ENCODE data around the gene PCSK4. TPM values are rescaled to one million over a fixed set of nuclear protein-coding genes. Genes with fewer than 3 reads are reported as not detected.

Gene PCSK4
- total and polyA plus RNA-seq, 2 donors (not counting 3 experiments of a cell fraction or from before 2014, with no cell fraction given), result 1.2 to 1.7 TPM

DNA sequence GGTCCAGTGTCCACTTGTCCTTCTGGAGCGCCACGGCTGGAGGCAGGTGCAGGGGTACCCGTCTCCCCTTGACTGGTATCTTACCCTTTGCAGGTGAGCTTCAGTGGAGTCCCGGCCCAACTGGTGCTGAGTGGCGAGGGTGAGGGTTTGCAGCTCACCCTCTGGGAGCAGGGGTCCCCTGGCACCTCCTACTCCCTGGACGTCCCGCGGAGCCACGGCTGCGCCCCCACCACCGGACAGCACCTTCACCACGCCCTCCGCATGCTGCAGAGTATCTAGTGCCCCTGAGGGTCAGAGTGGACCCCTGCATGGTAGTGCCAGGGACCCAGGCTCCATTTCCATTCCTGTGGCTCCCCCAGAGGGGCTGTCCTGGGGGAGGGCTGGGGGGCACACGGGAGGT is 44.8 kb upstream of the PCSK4 start:
- no peaks in the 10 kb centered on the region for H3K4me1 ChIP-seq (ENCODE audit: control insufficient read depth, extremely low read depth, insufficient read depth, low read length)
- no peaks in the 10 kb centered on the region for H3K79me2 ChIP-seq (ENCODE audit: control insufficient read depth, insufficient read depth, low read length)
- intact Hi-C loops (cut with micrococcal nuclease) (no loop called here), dilution Hi-C loops (cut with MboI; ENCODE audit: extremely low pct_ligation_motif_present, low sequenced_read_pairs) (no loop called here)
- no peaks in the 10 kb centered on the region for H3K36me3 ChIP-seq (ENCODE audit: control insufficient read depth in 2 of 2, extremely low read depth in 1 of 2, insufficient read depth in 2 of 2, low read length in 2 of 2)
- H3K9me3 ChIP-seq (replicated peaks; ENCODE audit: control insufficient read depth, insufficient read depth, low read length), result no peaks in the 10 kb centered on the region
- no peak overlapping the region for H2AFZ ChIP-seq (ENCODE audit: low read depth, low read length)
- no peaks in the 10 kb centered on the region for H4K20me1 ChIP-seq (replicated peaks; ENCODE audit: control insufficient read depth, extremely low read depth, insufficient read depth, low read length)
- no peak overlapping the region for H3K27ac ChIP-seq (ENCODE audit: insufficient read depth, low read depth, low read length)
- CTCF ChIA-PET, result interaction anchor here (3.8 kb wide), 1 partner anchor 11 kb away, joined by 28 read pairs; no protein-coding TSS in a partner anchor
- no peak for FAIRE-seq
- no TSS peak for BruUV-seq (replicated peaks)
- no peak for TF ChIP-seq MYC (IDR thresholded peaks at IDR 0.05; ENCODE audit: low read depth, low read length)
- TF ChIP-seq, protein P1, sequence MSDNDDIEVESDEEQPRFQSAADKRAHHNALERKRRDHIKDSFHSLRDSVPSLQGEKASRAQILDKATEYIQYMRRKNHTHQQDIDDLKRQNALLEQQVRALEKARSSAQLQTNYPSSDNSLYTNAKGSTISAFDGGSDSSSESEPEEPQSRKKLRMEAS (IDR thresholded peaks at IDR 0.05; ENCODE audit: insufficient read depth, insufficient read length), result no peak
- TF ChIP-seq POLR2A (IDR thresholded peaks at IDR 0.05; ENCODE audit: low read depth, low read length), result no peak
- no peak for TF ChIP-seq POLR2AphosphoS5 (IDR thresholded peaks at IDR 0.05; ENCODE audit: insufficient read depth, low read depth, low read length)
- TF ChIP-seq, protein P2, sequence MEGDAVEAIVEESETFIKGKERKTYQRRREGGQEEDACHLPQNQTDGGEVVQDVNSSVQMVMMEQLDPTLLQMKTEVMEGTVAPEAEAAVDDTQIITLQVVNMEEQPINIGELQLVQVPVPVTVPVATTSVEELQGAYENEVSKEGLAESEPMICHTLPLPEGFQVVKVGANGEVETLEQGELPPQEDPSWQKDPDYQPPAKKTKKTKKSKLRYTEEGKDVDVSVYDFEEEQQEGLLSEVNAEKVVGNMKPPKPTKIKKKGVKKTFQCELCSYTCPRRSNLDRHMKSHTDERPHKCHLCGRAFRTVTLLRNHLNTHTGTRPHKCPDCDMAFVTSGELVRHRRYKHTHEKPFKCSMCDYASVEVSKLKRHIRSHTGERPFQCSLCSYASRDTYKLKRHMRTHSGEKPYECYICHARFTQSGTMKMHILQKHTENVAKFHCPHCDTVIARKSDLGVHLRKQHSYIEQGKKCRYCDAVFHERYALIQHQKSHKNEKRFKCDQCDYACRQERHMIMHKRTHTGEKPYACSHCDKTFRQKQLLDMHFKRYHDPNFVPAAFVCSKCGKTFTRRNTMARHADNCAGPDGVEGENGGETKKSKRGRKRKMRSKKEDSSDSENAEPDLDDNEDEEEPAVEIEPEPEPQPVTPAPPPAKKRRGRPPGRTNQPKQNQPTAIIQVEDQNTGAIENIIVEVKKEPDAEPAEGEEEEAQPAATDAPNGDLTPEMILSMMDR (IDR thresholded peaks at IDR 0.05; ENCODE audit: extremely low read depth in 1 of 2, insufficient read depth in 1 of 2, low read depth in 1 of 2, low read length in 2 of 2), result no peak
- TF ChIP-seq EZH2 (IDR thresholded peaks at IDR 0.05; ENCODE audit: borderline replicate concordance, low read depth, low read length, severe bottlenecking), result no peak
- no peak overlapping the region for H3K4me2 ChIP-seq (ENCODE audit: insufficient read depth, low read length)
- POLR2A ChIA-PET, result no interaction called here
- H3K4me3 ChIP-seq (replicated peaks in 1 of 3; ENCODE audit: insufficient read depth in 1 of 3, low read depth in 1 of 3, low read length in 3 of 3), result no peak overlapping the region
- no peaks in the 10 kb centered on the region for H3K27me3 ChIP-seq (ENCODE audit: control insufficient read depth in 2 of 2, insufficient read depth in 2 of 2, low read length in 2 of 2)
- no peak for DNase-seq (ENCODE audit: low read depth, low spot score)
- H3K9me1 ChIP-seq (replicated peaks; ENCODE audit: control insufficient read depth, extremely low read depth, insufficient read depth, low read length), result no peaks in the 10 kb centered on the region
- no peak overlapping the region for H3K9ac ChIP-seq (replicated peaks; ENCODE audit: extremely low read depth, insufficient read depth, low read length)

All from endothelial cell of umbilical vein (primary cell).